NB4 (cell line): ENCODE data around the gene COQ5.

ENCODE experiments used
- DNase-seq: peaks from one replicate; pipeline ENCODE4 v3.0.0; 2010; ENCODE audit warnings: low read depth
- H3K4me3 ChIP-seq: one replicate; pipeline ENCODE4 v1.5.1; 2011; ENCODE audit warnings: mild to moderate bottlenecking, low read depth, low read length, moderate library complexity
- CTCF ChIP-seq: IDR thresholded peaks from one replicate; pipeline ENCODE4 v1.5.1; 2012; ENCODE audit warnings: low read depth, low read length
- MAX ChIP-seq: IDR thresholded peaks from 2 replicates; pipeline ENCODE4 v1.6.1; 2011; ENCODE audit warnings: low read depth, low read length
- MYC ChIP-seq: IDR thresholded peaks from 2 replicates; pipeline ENCODE4 v1.6.1; 2011; ENCODE audit warnings: low read depth, low read length
- POLR2A ChIP-seq: IDR thresholded peaks from 2 replicates; pipeline ENCODE4 v1.6.1; 2011; ENCODE audit warnings: mild to moderate bottlenecking; ENCODE audit not compliant: insufficient read length; ENCODE audit errors: extremely low read depth

Gene COQ5

GRCh38 chr12:120455302-120455701, 73.7 kb downstream of the COQ5 start:
- no peak overlapping the region for H3K4me3 ChIP-seq
- DNase-seq, result no peak
- TF ChIP-seq CTCF (no peak), MYC (no peak), POLR2A (no peak), MAX (no peak)

DNA sequence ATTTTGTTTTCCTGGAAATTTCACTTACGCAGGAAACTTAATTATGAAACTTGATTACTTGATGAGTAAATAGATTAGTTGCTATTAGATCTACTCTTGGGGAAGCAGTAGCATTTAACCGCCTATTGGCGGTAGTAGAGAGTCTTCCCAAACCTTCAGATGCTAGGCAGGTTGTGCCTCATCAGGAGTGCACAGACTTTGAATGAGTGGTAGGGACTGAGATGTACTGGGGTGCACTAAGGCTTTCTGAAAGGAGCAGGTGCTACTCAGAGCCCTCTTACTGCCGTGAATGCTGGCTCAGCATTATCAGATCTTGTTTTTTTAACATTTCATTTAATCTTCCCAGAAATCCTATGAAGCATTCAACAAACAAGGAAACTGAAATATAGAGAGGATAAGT, 75.0 kb downstream of the COQ5 start:
- DNase-seq, result peak; percentile 67
- TF ChIP-seq CTCF (peak; percentile 88), MYC (no peak)
- H3K4me3 ChIP-seq, result no peak overlapping the region
